IMR-90 (cell line): Measurements from ENCODE around the gene PLEKHG7. TPM values are rescaled to one million over a fixed set of nuclear protein-coding genes. Genes with fewer than 3 reads are reported as not detected.

Experiments used
- ATAC-seq: fragments of 200-7000 bp; cut with Tn5 transposase; 2 replicates; pipeline ENCODE4 v1.9.1; 2020; ENCODE audit warnings: low read depth, mild to moderate bottlenecking, moderate library complexity
- BruUV-seq: library from RNA; stranded (reverse); fragments of 400-500 nt; replicated peaks from 2 replicates; lab custom pipeline; 2021; lab: Mats Ljungman, UMichigan
- CTCF ChIA-PET: fragments of 300-600 bp; formaldehyde crosslinking; extraction: SDS; loops from one replicate; lab custom pipeline; 2021; ENCODE audit warnings: antibody characterized with exemption; lab: Yijun Ruan, JAX
- POLR2A ChIA-PET: fragments of 300-600 bp; sonication (Branson Sonifier 250); formaldehyde crosslinking; loops from one replicate; lab custom pipeline; 2022; ENCODE audit warnings: antibody characterized with exemption; ENCODE audit not compliant: unreplicated experiment; lab: Charles Lee
- DNase-seq: peaks from one replicate; pipeline ENCODE4 v3.0.0; 2013
- H2AFZ ChIP-seq: replicated peaks from 2 replicates; pipeline ENCODE3; 2013; ENCODE audit warnings: low read length, mild to moderate bottlenecking; ENCODE audit not compliant: poor library complexity
- H2AK5ac ChIP-seq: 2 replicates; pipeline ENCODE4 v1.6.1; 2013; ENCODE audit warnings: low read depth, low read length, inconsistent platforms
- H2AK9ac ChIP-seq: replicated peaks from 2 replicates; pipeline ENCODE3; 2013; ENCODE audit warnings: mild to moderate bottlenecking, low read depth, low read length, moderate library complexity; ENCODE audit not compliant: poor library complexity
- H2BK120ac ChIP-seq: 2 replicates; pipeline ENCODE4 v1.6.1; 2013; ENCODE audit warnings: low read depth, low read length, inconsistent platforms
- H2BK15ac ChIP-seq: 3 replicates; pipeline ENCODE4 v1.6.1; 2013; ENCODE audit warnings: low read depth, low read length, inconsistent platforms
- H2BK20ac ChIP-seq: 2 replicates; pipeline ENCODE4 v1.6.1; 2013; ENCODE audit warnings: low read depth, mild to moderate bottlenecking, inconsistent platforms, low read length, moderate library complexity
- H2BK5ac ChIP-seq: 2 replicates; pipeline ENCODE4 v1.6.1; 2013; ENCODE audit warnings: mild to moderate bottlenecking, low read depth, low read length, inconsistent platforms; ENCODE audit not compliant: poor library complexity, severe bottlenecking
- H3K14ac ChIP-seq: replicated peaks from 2 replicates; pipeline ENCODE4 v1.6.1; 2013; ENCODE audit warnings: low read depth, low read length, inconsistent platforms
- H3K18ac ChIP-seq: 2 replicates; pipeline ENCODE4 v1.6.1; 2013; ENCODE audit warnings: low read depth, low read length, control low read depth
- H3K23ac ChIP-seq: 2 replicates; pipeline ENCODE4 v1.6.1; 2013; ENCODE audit warnings: low read depth, low read length, inconsistent platforms
- H3K27ac ChIP-seq: 2 replicates; pipeline ENCODE4 v1.5.1; 2013; ENCODE audit warnings: mild to moderate bottlenecking, control low read depth, low read length; ENCODE audit not compliant: insufficient read depth
- H3K27me3 ChIP-seq: 2 replicates; pipeline ENCODE4 v1.6.1; 2013; ENCODE audit warnings: low read length; ENCODE audit not compliant: control insufficient read depth, insufficient read depth
- H3K36me3 ChIP-seq: 2 replicates; pipeline ENCODE4 v1.6.1; 2013; ENCODE audit warnings: low read length, mixed read lengths; ENCODE audit not compliant: control insufficient read depth, insufficient read depth
- H3K4ac ChIP-seq: 2 replicates; pipeline ENCODE4 v1.6.1; 2013; ENCODE audit warnings: low read depth, low read length, inconsistent platforms
- H3K4me1 ChIP-seq: 2 replicates; pipeline ENCODE4 v1.6.1; 2013; ENCODE audit warnings: low read length, mixed read lengths; ENCODE audit not compliant: control insufficient read depth, insufficient read depth
- H3K4me2 ChIP-seq: 2 replicates; pipeline ENCODE4 v1.6.1; 2013; ENCODE audit warnings: low read depth, mild to moderate bottlenecking, control low read depth, low read length, moderate library complexity
- H3K4me3 ChIP-seq: 2 replicates; pipeline ENCODE4 v1.5.1; 2013; ENCODE audit warnings: low read depth, mild to moderate bottlenecking, control low read depth, low read length, moderate library complexity; ENCODE audit not compliant: insufficient read depth
- H3K56ac ChIP-seq: 2 replicates; pipeline ENCODE4 v1.6.1; 2013; ENCODE audit warnings: low read length, inconsistent platforms; ENCODE audit not compliant: insufficient read depth; ENCODE audit errors: extremely low read depth
- H3K79me1 ChIP-seq, 2 experiments: 2 replicates each; pipeline ENCODE4 v1.6.1; 2013; ENCODE audit warnings: low read length in 2 of 2, inconsistent platforms in 1 of 2, low read depth in 1 of 2
- H3K9ac ChIP-seq: 2 replicates; pipeline ENCODE4 v1.6.1; 2013; ENCODE audit warnings: low read depth, low read length, control low read depth
- H3K9me1 ChIP-seq: 2 replicates; pipeline ENCODE4 v1.6.1; 2013; ENCODE audit warnings: low read length, inconsistent platforms; ENCODE audit not compliant: insufficient read depth
- H3K9me3 ChIP-seq: 2 replicates; pipeline ENCODE4 v1.6.1; 2013; ENCODE audit warnings: low read length; ENCODE audit not compliant: control insufficient read depth, insufficient read depth
- H4K20me1 ChIP-seq: 2 replicates; pipeline ENCODE4 v1.6.1; 2013; ENCODE audit warnings: low read length, inconsistent platforms; ENCODE audit not compliant: insufficient read depth
- H4K5ac ChIP-seq: 2 replicates; pipeline ENCODE4 v1.6.1; 2013; ENCODE audit warnings: mild to moderate bottlenecking, low read depth, low read length, control low read depth
- H4K8ac ChIP-seq, 2 experiments: 2 replicates each; pipeline ENCODE4 v1.6.1; 2013; ENCODE audit warnings: low read depth in 2 of 2, low read length in 2 of 2, control low read depth in 1 of 2, inconsistent platforms in 1 of 2
- H4K91ac ChIP-seq: 2 replicates; pipeline ENCODE4 v1.6.1; 2013; ENCODE audit warnings: low read depth, low read length, inconsistent platforms; ENCODE audit not compliant: insufficient read depth
- CEBPB ChIP-seq: IDR thresholded peaks from 2 replicates; pipeline ENCODE4 v1.6.1; 2012; ENCODE audit warnings: low read depth, low read length, improper control_type of control experiment
- CHD1 ChIP-seq: IDR thresholded peaks from 2 replicates; pipeline ENCODE4 v1.6.1; 2012; ENCODE audit warnings: low read depth, low read length, improper control_type of control experiment
- ELK1 ChIP-seq: fragments of 150-350 bp; IDR thresholded peaks from 2 replicates; pipeline ENCODE4 v1.6.1; 2016; ENCODE audit warnings: low read depth, mild to moderate bottlenecking, low read length, moderate library complexity, borderline replicate concordance
- FOS ChIP-seq: fragments of 150-350 bp; IDR thresholded peaks from 2 replicates; pipeline ENCODE4 v1.6.1; 2016; ENCODE audit warnings: low read depth, low read length
- MAZ ChIP-seq: IDR thresholded peaks from 2 replicates; pipeline ENCODE4 v1.6.1; 2012; ENCODE audit warnings: low read depth, mild to moderate bottlenecking, low read length, improper control_type of control experiment, moderate library complexity, borderline replicate concordance
- MXI1 ChIP-seq: IDR thresholded peaks from 2 replicates; pipeline ENCODE4 v1.6.1; 2012; ENCODE audit warnings: low read depth, mild to moderate bottlenecking, low read length, moderate library complexity, borderline replicate concordance
- WGBS, 2 experiments: methylation state at CpG; one replicate each; pipeline versions ENCODE4 v1.1.5 to v1.1.7; 2013; ENCODE audit warnings: missing lambda C conversion rate in 2 of 2; ENCODE audit not compliant: insufficient read length in 1 of 2; ENCODE audit errors: extremely low coverage in 2 of 2; 5-methylcytosine and 5-hydroxymethylcytosine counted together
- dilution Hi-C: fragments of 300-500 bp; cut with HindIII; formaldehyde crosslinking; loops from one replicate; pipeline ENCODE4 v1.14.3; 2018; ENCODE audit warnings: low sequenced_read_pairs; ENCODE audit not compliant: unreplicated experiment
- in situ Hi-C: fragments of 300-500 bp; cut with MboI; formaldehyde crosslinking; loops from 3 replicates; pipeline ENCODE4 v1.14.3; 2019; ENCODE audit warnings: low sequenced_read_pairs, inconsistent platforms, mixed read lengths
- intact Hi-C: fragments of 100-400 bp; cut with micrococcal nuclease; formaldehyde crosslinking; loops from 2 replicates; pipeline ENCODE4 v1.10.0; 2022
- polyA plus RNA-seq, 3 experiments: library from polyadenylated mRNA; depleted of rRNA; stranded (reverse); fragments of >200 nt; gene quantifications; 2 replicates each; pipeline ENCODE4 v1.2.3, GENCODE V29; 2012; ENCODE audit warnings: low replicate concordance in 1 of 3
- total RNA-seq: library from RNA; depleted of rRNA; stranded (reverse); fragments of >200 nt; gene quantifications from 2 replicates; pipeline ENCODE4 v1.2.3, GENCODE V29; 2012
- TF ChIP-seq, protein P1 (sequence below): conservative IDR thresholded peaks from 2 replicates; pipeline ENCODE4 v1.5.1; 2012; ENCODE audit warnings: mild to moderate bottlenecking, low read depth, low read length, improper control_type of control experiment

Gene PLEKHG7
- total and polyA plus RNA-seq, 2 of the 4 experiments (the other 2 are of a cell fraction) = not detected

DNA sequence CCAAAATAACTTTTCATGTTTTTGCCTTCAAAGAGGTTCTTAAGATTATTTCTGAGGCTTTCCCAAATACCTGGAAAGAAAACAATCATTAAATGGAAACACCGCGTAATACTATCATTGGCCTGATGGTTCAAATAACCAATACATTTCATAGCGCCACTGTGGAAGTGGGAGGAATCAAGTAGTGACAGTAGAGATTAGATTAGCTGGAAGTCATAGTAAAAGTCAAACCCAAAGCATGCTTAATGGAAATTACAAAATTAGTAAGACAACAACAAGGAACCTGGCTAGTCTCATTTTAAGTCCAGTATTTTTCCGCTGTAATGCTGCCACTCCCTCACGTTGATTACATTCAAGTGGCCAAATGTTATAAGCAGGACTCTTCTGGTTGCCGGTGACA is 41.5 kb upstream of the PLEKHG7 start:
- 100% methylated on average over 2 of the region's 6 CpGs; no CpG with 5 or more reads in 1 of the 2 experiments for WGBS, 2 experiments
- Histone ChIP-seq H3K9me3 (no peaks in the 10 kb centered on the region), H2BK5ac (no peak overlapping the region), H2BK15ac (no peak overlapping the region), H3K56ac (no peak overlapping the region), H3K18ac (no peak overlapping the region), H3K23ac (no peak overlapping the region), H2BK20ac (no peak overlapping the region), H3K4me1 (no peaks in the 10 kb centered on the region), H3K79me1 (no peaks in the 10 kb centered on the region), H3K4ac (no peak overlapping the region), H3K27me3 (peaks cover 2% of the 10 kb centered on the region; the same call in 1 of the 2 replicates), H3K9me1 (no peaks in the 10 kb centered on the region), H4K91ac (no peak overlapping the region), H3K27ac (no peak overlapping the region), H3K4me3 (no peak overlapping the region), H3K4me2 (no peak overlapping the region), H3K9ac (no peak overlapping the region), H4K5ac (no peak overlapping the region), H3K14ac (no peak overlapping the region), H3K36me3 (no peaks in the 10 kb centered on the region), H4K8ac (no peak overlapping the region), H2AK5ac (no peak overlapping the region), H4K20me1 (no peaks in the 10 kb centered on the region), H2AK9ac (no peak overlapping the region), H2BK120ac (no peak overlapping the region), H2AFZ (no peak overlapping the region)
- intact Hi-C loops = no loop called here
- POLR2A ChIA-PET = no interaction called here
- TF ChIP-seq CHD1 (no peak), FOS (no peak), ELK1 (no peak), MAZ (no peak), MXI1 (no peak), CEBPB (no peak)
- TF ChIP-seq, protein P1, sequence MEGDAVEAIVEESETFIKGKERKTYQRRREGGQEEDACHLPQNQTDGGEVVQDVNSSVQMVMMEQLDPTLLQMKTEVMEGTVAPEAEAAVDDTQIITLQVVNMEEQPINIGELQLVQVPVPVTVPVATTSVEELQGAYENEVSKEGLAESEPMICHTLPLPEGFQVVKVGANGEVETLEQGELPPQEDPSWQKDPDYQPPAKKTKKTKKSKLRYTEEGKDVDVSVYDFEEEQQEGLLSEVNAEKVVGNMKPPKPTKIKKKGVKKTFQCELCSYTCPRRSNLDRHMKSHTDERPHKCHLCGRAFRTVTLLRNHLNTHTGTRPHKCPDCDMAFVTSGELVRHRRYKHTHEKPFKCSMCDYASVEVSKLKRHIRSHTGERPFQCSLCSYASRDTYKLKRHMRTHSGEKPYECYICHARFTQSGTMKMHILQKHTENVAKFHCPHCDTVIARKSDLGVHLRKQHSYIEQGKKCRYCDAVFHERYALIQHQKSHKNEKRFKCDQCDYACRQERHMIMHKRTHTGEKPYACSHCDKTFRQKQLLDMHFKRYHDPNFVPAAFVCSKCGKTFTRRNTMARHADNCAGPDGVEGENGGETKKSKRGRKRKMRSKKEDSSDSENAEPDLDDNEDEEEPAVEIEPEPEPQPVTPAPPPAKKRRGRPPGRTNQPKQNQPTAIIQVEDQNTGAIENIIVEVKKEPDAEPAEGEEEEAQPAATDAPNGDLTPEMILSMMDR = no peak
- no peak for DNase-seq
- BruUV-seq = no TSS peak
- in situ Hi-C loops = no loop called here
- CTCF ChIA-PET = no interaction called here
- ATAC-seq = no peak
- dilution Hi-C loops = no loop called here
